GM12878 (cell line): ENCODE results near the gene ZNF189. TPM values are rescaled to one million over a fixed set of nuclear protein-coding genes. Genes with fewer than 3 reads are reported as not detected.

ENCODE experiments used
- ATAC-seq: fragments of 200-7000 bp; cut with Tn5 transposase; 3 replicates; pipeline ENCODE4 v1.9.1; 2020; ENCODE audit warnings: mild to moderate bottlenecking, moderate library complexity
- BruUV-seq: library from RNA; stranded (reverse); fragments of 400-500 nt; replicated peaks from 2 replicates; lab custom pipeline; 2021; lab: Mats Ljungman, UMichigan
- CTCF ChIA-PET: fragments of 300-600 bp; sonication (Branson Sonifier 250); formaldehyde crosslinking; extraction: SDS; loops from one replicate; lab custom pipeline; 2021; ENCODE audit warnings: inconsistent platforms; lab: Yijun Ruan, JAX
- POLR2A ChIA-PET: fragments of 350-600 bp; formaldehyde crosslinking; extraction: SDS; loops from one replicate; lab custom pipeline; 2021; ENCODE audit warnings: inconsistent platforms; lab: Charles Lee
- RAD21 ChIA-PET: fragments of 300-600 bp; sonication (Branson Sonifier 250); formaldehyde crosslinking; loops from one replicate; lab custom pipeline; 2023; ENCODE audit warnings: antibody characterized with exemption; ENCODE audit not compliant: unreplicated experiment; lab: Charles Lee
- SMC1A ChIA-PET: fragments of 300-600 bp; sonication (Branson Sonifier 250); formaldehyde crosslinking; loops from one replicate; lab custom pipeline; 2023; ENCODE audit not compliant: unreplicated experiment, uncharacterized antibody; lab: Charles Lee
- DNase-seq: peaks from one replicate; pipeline ENCODE4 v3.0.0-alpha.2; 2011; ENCODE audit warnings: low read depth, low spot score
- FAIRE-seq: peaks from 3 replicates; lab custom pipeline; 2011; peaks lifted over from hg19 to GRCh38; lab: Jason Lieb, UNC
- H2AFZ ChIP-seq: 2 replicates; pipeline ENCODE4 v1.6.0; 2011; ENCODE audit warnings: low read depth, low read length, control low read depth; ENCODE audit not compliant: control insufficient read depth
- H3K27ac ChIP-seq: 2 replicates; pipeline ENCODE4 v1.5.1; 2011; ENCODE audit warnings: control low read depth; ENCODE audit not compliant: control insufficient read depth, insufficient read depth
- H3K27me3 ChIP-seq, 2 experiments: replicated peaks in 1 of 2; 2 replicates each; pipeline versions ENCODE4 v1.6.0 to v1.6.1; 2011; ENCODE audit warnings: low read length in 1 of 2; ENCODE audit not compliant: control insufficient read depth in 2 of 2, insufficient read depth in 2 of 2
- H3K36me3 ChIP-seq, 2 experiments: 2 replicates each; pipeline ENCODE4 v1.5.1; 2011; ENCODE audit warnings: low read length in 1 of 2; ENCODE audit not compliant: control insufficient read depth in 2 of 2, insufficient read depth in 2 of 2
- H3K4me1 ChIP-seq: 2 replicates; pipeline ENCODE4 v1.6.1; 2011; ENCODE audit warnings: mild to moderate bottlenecking, low read length, moderate library complexity, mixed read lengths; ENCODE audit not compliant: control insufficient read depth, insufficient read depth
- H3K4me2 ChIP-seq: 2 replicates; pipeline ENCODE4 v1.6.0; 2011; ENCODE audit warnings: control low read depth; ENCODE audit not compliant: control insufficient read depth, insufficient read depth
- H3K4me3 ChIP-seq: fragments of 200-600 bp; sonication (generic); 2 replicates; pipeline ENCODE4 v1.5.1; 2016
- H3K79me2 ChIP-seq: 2 replicates; pipeline ENCODE4 v1.6.0; 2011; ENCODE audit warnings: low read length; ENCODE audit not compliant: control insufficient read depth, insufficient read depth
- H3K9ac ChIP-seq: 2 replicates; pipeline ENCODE4 v1.8.0; 2011; ENCODE audit warnings: low read length, control low read depth, mixed read lengths; ENCODE audit not compliant: control insufficient read depth, insufficient read depth
- H3K9me3 ChIP-seq: replicated peaks from 3 replicates; pipeline ENCODE4 v1.5.1; 2011; ENCODE audit warnings: mild to moderate bottlenecking, low read length; ENCODE audit not compliant: control insufficient read depth, insufficient read depth
- H4K20me1 ChIP-seq: 2 replicates; pipeline ENCODE4 v1.6.0; 2011; ENCODE audit not compliant: control insufficient read depth, insufficient read depth
- CBX5 ChIP-seq: sonication (generic); IDR thresholded peaks from 2 replicates; pipeline ENCODE4 v1.6.1; 2016; ENCODE audit warnings: low read depth, moderate library complexity, mild to moderate bottlenecking, inconsistent platforms
- ESRRA ChIP-seq: IDR thresholded peaks from 2 replicates; pipeline ENCODE4 v1.6.1; 2012; ENCODE audit warnings: mild to moderate bottlenecking, low read length, improper control_type of control experiment
- JUNB ChIP-seq: IDR thresholded peaks from 2 replicates; pipeline ENCODE4 v1.6.1; 2016; ENCODE audit warnings: antibody characterized with exemption, mild to moderate bottlenecking
- MTA2 ChIP-seq: fragments of 450-650 bp; IDR thresholded peaks from 2 replicates; pipeline ENCODE4 v1.6.1; 2016; ENCODE audit warnings: low read depth, mild to moderate bottlenecking, moderate library complexity
- MTA3 ChIP-seq: IDR thresholded peaks from 2 replicates; pipeline ENCODE4 v1.6.1; 2012; ENCODE audit warnings: low read length, inconsistent platforms, borderline replicate concordance
- NRF1 ChIP-seq: conservative IDR thresholded peaks from 2 replicates; pipeline ENCODE4 v1.6.1; 2011; ENCODE audit warnings: mild to moderate bottlenecking, low read depth, low read length, improper control_type of control experiment
- PBX3 ChIP-seq: IDR thresholded peaks from 2 replicates; pipeline ENCODE4 v1.6.1; 2011; ENCODE audit warnings: mild to moderate bottlenecking, low read depth, low read length, moderate library complexity; ENCODE audit not compliant: insufficient replicate concordance
- SMAD1 ChIP-seq: fragments of 450-650 bp; IDR thresholded peaks from 2 replicates; pipeline ENCODE4 v1.6.1; 2018; ENCODE audit warnings: mild to moderate bottlenecking, low read depth; ENCODE audit not compliant: partially characterized antibody
- SP1 ChIP-seq: IDR thresholded peaks from one replicate; pipeline ENCODE4 v1.6.1; 2011; ENCODE audit warnings: low read depth, low read length
- TCF12 ChIP-seq: IDR thresholded peaks from 2 replicates; pipeline ENCODE4 v1.6.1; 2011; ENCODE audit warnings: low read depth, mild to moderate bottlenecking, low read length
- ZNF217 ChIP-seq: fragments of 450-650 bp; IDR thresholded peaks from 2 replicates; pipeline ENCODE4 v1.6.1; 2017; ENCODE audit warnings: antibody characterized with exemption, mild to moderate bottlenecking
- WGBS: methylation state at CpG from one replicate; pipeline ENCODE4 v1.1.6; 2016; ENCODE audit warnings: low lambda C conversion rate; ENCODE audit not compliant: insufficient replicate concordance, insufficient coverage; ENCODE audit errors: missing lambda C conversion rate; 5-methylcytosine and 5-hydroxymethylcytosine counted together
- in situ Hi-C: fragments of 300-500 bp; cut with MboI; formaldehyde crosslinking; loops from 9 replicates; pipeline ENCODE4 v1.14.3; 2018; ENCODE audit warnings: mixed read lengths
- intact Hi-C: fragments of 100-400 bp; cut with micrococcal nuclease; formaldehyde crosslinking; loops from one replicate; pipeline ENCODE4 v1.14.2; 2022; ENCODE audit not compliant: unreplicated experiment
- polyA plus RNA-seq, 11 experiments: library from polyadenylated mRNA; depleted of rRNA in 4 of 11; unstranded in 6 of 11; stranded (reverse) in 5 of 11; fragments of >200 nt; fragmentation: Nextera tagmentation in 4 of 11; fragmentation: Illumina TruSeq in 1 of 11; extraction: Ambion mirVana in 4 of 11; extraction: Trizol in 1 of 11; gene quantifications; 1 replicate in 1 of 11; 2 replicates in 10 of 11; pipeline versions ENCODE4 v1.2.1 to v1.2.3, GENCODE V29; 2011 to 2016; ENCODE audit warnings: inconsistent platforms in 2 of 11, missing spikeins in 2 of 11, low read depth in 1 of 11
- total RNA-seq, 4 experiments: library from RNA; depleted of rRNA in 3 of 4; stranded (reverse); fragments of >200 nt in 3 of 4; fragmentation: Illumina TruSeq in 1 of 4; extraction: Trizol in 1 of 4; gene quantifications; 2 replicates each; pipeline versions ENCODE4 v1.2.1 to v1.2.3, GENCODE V29; 2013 to 2021

Gene ZNF189
- total and polyA plus RNA-seq, 10 of the 15 experiments (the other 5 are each of a cell fraction or from before 2014, with no cell fraction given): 3.1 to 12.3 (median 7.4) TPM

- TF ChIP-seq CBX5: no peak
- TF ChIP-seq SP1: no peak
- no peak for TF ChIP-seq NRF1
- TF ChIP-seq ZNF217: no peak
- no peak for TF ChIP-seq MTA2
- no peak for TF ChIP-seq ESRRA
- no peak for TF ChIP-seq PBX3
- TF ChIP-seq, all 136 proteins: peak for 0
Observed at GRCh38 chr9:101435601-101436079, 37.0 kb downstream of the ZNF189 start, which contains the start of gene ALDOB (continued).

DNA sequence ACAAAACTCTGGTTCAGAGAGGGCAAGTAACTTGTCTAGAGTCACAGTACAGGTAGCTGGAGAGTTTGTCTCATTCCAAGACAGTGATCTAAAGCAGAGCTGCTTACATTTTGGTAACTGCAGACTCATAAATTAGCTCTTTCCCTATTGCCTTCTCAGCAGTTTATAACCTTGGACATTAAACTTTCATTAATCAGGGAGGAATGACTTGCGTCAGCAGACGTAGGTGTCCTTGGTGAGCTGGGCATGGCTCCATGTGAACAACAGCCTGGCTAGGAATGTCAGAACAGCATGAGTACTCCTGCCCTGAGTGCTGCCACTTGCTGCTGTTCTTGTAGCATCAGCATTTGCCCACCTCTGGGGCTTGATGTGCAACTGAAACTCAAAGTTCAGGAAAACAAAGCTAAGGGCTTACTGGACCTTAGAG lies 39.2 kb downstream of the ZNF189 start:
- Histone ChIP-seq H3K4me2 (no peak overlapping the region), H3K27me3 (no peaks in the 10 kb centered on the region), H3K4me1 (no peaks in the 10 kb centered on the region), H4K20me1 (no peaks in the 10 kb centered on the region), H3K9ac (no peak overlapping the region), H2AFZ (no peak overlapping the region), H3K9me3 (no peaks in the 10 kb centered on the region), H3K4me3 (no peak overlapping the region), H3K79me2 (no peaks in the 10 kb centered on the region)
- ChIA-PET POLR2A (no interaction called here), SMC1A (interaction anchor here (0.9 to 1.3 kb wide), 4 partner anchors 9 to 68 kb away, joined by 3 to 6 read pairs (median 4); no protein-coding TSS in a partner anchor), CTCF (interaction anchor here (1.2 to 2.4 kb wide), 3 partner anchors 11 to 92 kb away, joined by 3 to 11 read pairs (median 5); no protein-coding TSS in a partner anchor), RAD21 (no interaction called here)
- BruUV-seq: no TSS peak
- DNase-seq (no peak), FAIRE-seq (no peak), ATAC-seq (no peak)
- intact Hi-C loops: no loop called here
- WGBS: 100% methylated on average over 2 of the region's 2 CpGs
- TF ChIP-seq JUNB (no peak), MTA3 (no peak), TCF12 (no peak), SMAD1 (no peak)
- TF ChIP-seq, all 136 proteins: peak for 0
- in situ Hi-C loops: no loop called here
- Histone ChIP-seq H3K27ac (no peak overlapping the region), H3K36me3 (no peaks in the 10 kb centered on the region)
